ENCODE data around the gene NFATC1.

DNA sequence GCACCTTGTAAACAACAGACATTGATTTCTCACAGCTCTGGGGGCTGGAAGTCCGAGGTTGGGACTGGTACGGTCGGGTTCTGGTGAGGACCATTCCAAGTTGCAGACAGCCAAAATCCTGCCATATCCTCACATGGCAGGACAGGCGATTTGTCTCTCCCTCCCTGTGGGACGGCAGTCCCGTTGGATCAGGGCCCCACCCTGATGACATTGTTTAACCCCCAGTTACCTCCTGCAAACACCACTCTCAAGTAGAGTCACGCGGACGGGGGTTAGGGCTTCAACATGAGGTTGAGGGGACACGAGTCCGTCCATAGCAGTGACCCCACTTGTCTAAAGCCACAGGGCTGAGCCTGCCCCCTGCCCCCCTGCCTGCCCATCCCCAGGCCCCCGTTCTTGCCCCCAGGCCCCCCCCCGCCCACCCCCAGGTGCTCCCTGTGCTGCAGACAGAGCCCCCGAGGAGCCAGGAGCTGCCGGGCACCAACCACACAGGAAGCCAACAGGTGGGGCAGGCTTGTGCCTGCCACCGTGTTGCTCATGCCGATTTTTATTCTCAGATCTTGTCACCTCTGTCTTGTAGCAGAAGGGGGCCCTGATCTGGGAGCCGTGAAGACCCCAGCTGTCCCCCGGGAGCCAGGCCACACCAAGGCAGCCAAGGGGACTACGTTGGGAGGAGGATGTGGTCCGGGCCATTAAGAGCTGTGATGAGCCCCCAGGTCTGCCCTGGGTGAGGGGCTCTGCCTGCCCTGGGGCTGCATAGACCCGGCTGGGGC lies 82.2 kb downstream of the NFATC1 start:
- TF ChIP-seq, protein P1, sequence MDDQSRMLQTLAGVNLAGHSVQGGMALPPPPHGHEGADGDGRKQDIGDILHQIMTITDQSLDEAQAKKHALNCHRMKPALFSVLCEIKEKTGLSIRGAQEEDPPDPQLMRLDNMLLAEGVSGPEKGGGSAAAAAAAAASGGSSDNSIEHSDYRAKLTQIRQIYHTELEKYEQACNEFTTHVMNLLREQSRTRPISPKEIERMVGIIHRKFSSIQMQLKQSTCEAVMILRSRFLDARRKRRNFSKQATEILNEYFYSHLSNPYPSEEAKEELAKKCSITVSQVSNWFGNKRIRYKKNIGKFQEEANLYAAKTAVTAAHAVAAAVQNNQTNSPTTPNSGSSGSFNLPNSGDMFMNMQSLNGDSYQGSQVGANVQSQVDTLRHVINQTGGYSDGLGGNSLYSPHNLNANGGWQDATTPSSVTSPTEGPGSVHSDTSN (IDR thresholded peaks at IDR 0.05) = no peak
- TF ChIP-seq USF2 (IDR thresholded peaks at IDR 0.05; ENCODE audit: borderline replicate concordance, low read depth, low read length) (no peak), TAF1 (IDR thresholded peaks at IDR 0.05; ENCODE audit: borderline replicate concordance, low read depth, low read length) (no peak)
